ENCODE measurements around the gene TULP4. TPM values are rescaled to one million over a fixed set of nuclear protein-coding genes. Genes with fewer than 3 reads are reported as not detected.
A peak's percentile ranks its signal among the peaks of the same experiment; 100 is the strongest.
"Not testable (repeated sequence)": the region's sequence is repeated elsewhere in the genome, so short reads cannot be mapped to it uniquely, and the experiment has no call there.

TULP4 gene
- total and polyA plus RNA-seq, 4 experiments from 2014 or later, result 14.8 to 94.1 (median 63.6) TPM

GRCh38 chr6:158338311-158339112 lies 26.2 kb downstream of the TULP4 start:
- no peak overlapping the region for H3K4me3 ChIP-seq (ENCODE audit: low read length in 2 of 2)
- ChIA-PET POLR2A (ENCODE audit: partially characterized antibody) (no interaction called here), CTCF (ENCODE audit: partially characterized antibody) (interaction anchor here (1.0 kb wide), 1 partner anchor 118 kb away, joined by 3 read pairs; no protein-coding TSS in a partner anchor)
- H3K27me3 ChIP-seq (ENCODE audit: insufficient read depth, low read length), result no peaks in the 10 kb centered on the region
- Mint-ChIP-seq H3K9me3 (peaks cover 0 to 9% (median 3%) of the 10 kb centered on the region in 8 donors), H3K4me3 (no peak overlapping the region), H3K27ac (no peak overlapping the region), H3K4me1 (peaks cover 0 to 12% (median 6%) of the 10 kb centered on the region in 4 donors), H3K27me3 (no peaks in the 10 kb centered on the region), H3K36me3 (peaks cover 17 to 36% of the 10 kb centered on the region in 2 donors)
- H3K27ac ChIP-seq (ENCODE audit: low read depth, low read length), result no peak overlapping the region
- H3K36me3 ChIP-seq (ENCODE audit: insufficient read depth, low read length), result no peaks in the 10 kb centered on the region
- no peaks in the 10 kb centered on the region for H3K4me1 ChIP-seq (ENCODE audit: insufficient read depth, low read length)
- H3K9me3 ChIP-seq (ENCODE audit: control insufficient read depth in 1 of 2, low read length in 2 of 2), result no peaks in the 10 kb centered on the region
- intact Hi-C loops (cut with micrococcal nuclease), result no loop called here
- no peak for DNase-seq

- H3K4me1 Mint-ChIP-seq, result peaks cover 0 to 12% (median 6%) of the 10 kb centered on the region in 4 donors
Observed at GRCh38 chr6:158339197-158339596, 26.9 kb downstream of the TULP4 start.

GRCh38 chr6:158340252-158340651 lies 28.0 kb downstream of the TULP4 start:
- no peak overlapping the region for H3K27ac ChIP-seq (ENCODE audit: low read depth, low read length)
- H3K36me3 Mint-ChIP-seq, result peaks cover 27 to 47% of the 10 kb centered on the region in 2 donors
- CTCF ChIA-PET (ENCODE audit: partially characterized antibody), result no interaction called here

More at GRCh38 chr6:158339197-158339596, 26.9 kb downstream of the TULP4 start:
- CTCF ChIA-PET (ENCODE audit: partially characterized antibody), result interaction anchor here (1.0 kb wide), 1 partner anchor 118 kb away, joined by 3 read pairs; no protein-coding TSS in a partner anchor
- H3K9me3 ChIP-seq (ENCODE audit: control insufficient read depth in 1 of 2, low read length in 2 of 2); H3K27ac ChIP-seq (ENCODE audit: low read depth, low read length); H3K36me3 ChIP-seq (ENCODE audit: insufficient read depth, low read length); H3K4me1 ChIP-seq (ENCODE audit: insufficient read depth, low read length); H3K27me3 ChIP-seq (ENCODE audit: insufficient read depth, low read length); H3K4me3 Mint-ChIP-seq; DNase-seq; H3K27me3 Mint-ChIP-seq; POLR2A ChIA-PET (ENCODE audit: partially characterized antibody); H3K4me3 ChIP-seq (ENCODE audit: low read length in 2 of 2); intact Hi-C loops (cut with micrococcal nuclease); H3K27ac Mint-ChIP-seq: not testable (repeated sequence)
- Mint-ChIP-seq H3K9me3 (peaks cover 0 to 13% (median 3%) of the 10 kb centered on the region in 8 donors), H3K36me3 (peaks cover 21 to 38% of the 10 kb centered on the region in 2 donors)

GRCh38 chr6:158344534-158344933 lies 32.3 kb downstream of the TULP4 start:
- CTCF ChIA-PET (ENCODE audit: partially characterized antibody), result no interaction called here
- no peaks in the 10 kb centered on the region for H3K36me3 ChIP-seq (ENCODE audit: insufficient read depth, low read length)

More at GRCh38 chr6:158340252-158340651, 28.0 kb downstream of the TULP4 start:
- Mint-ChIP-seq H3K9me3 (peaks cover 2 to 23% (median 11%) of the 10 kb centered on the region in 8 donors), H3K4me3 (no peak overlapping the region), H3K4me1 (peaks cover 0 to 13% (median 9%) of the 10 kb centered on the region in 4 donors), H3K27me3 (no peaks in the 10 kb centered on the region), H3K27ac (no peak overlapping the region)
- Histone ChIP-seq H3K9me3 (ENCODE audit: control insufficient read depth in 1 of 2, low read length in 2 of 2) (no peaks in the 10 kb centered on the region), H3K27me3 (ENCODE audit: insufficient read depth, low read length) (no peaks in the 10 kb centered on the region), H3K36me3 (ENCODE audit: insufficient read depth, low read length) (no peaks in the 10 kb centered on the region), H3K4me1 (ENCODE audit: insufficient read depth, low read length) (no peaks in the 10 kb centered on the region), H3K4me3 (ENCODE audit: low read length in 2 of 2) (no peak overlapping the region)
- POLR2A ChIA-PET (ENCODE audit: partially characterized antibody), result no interaction called here
- intact Hi-C loops (cut with micrococcal nuclease), result no loop called here
- DNase-seq, result no peak

GRCh38 chr6:158345444-158345843 lies 33.2 kb downstream of the TULP4 start:
- H3K4me1 Mint-ChIP-seq, result peaks cover 0 to 11% (median 6%) of the 10 kb centered on the region in 4 donors
- H3K27ac Mint-ChIP-seq, result peak overlapping the region in 1 of 7 donors; percentile 4
- peaks cover 30 to 45% of the 10 kb centered on the region in 2 donors for H3K36me3 Mint-ChIP-seq
- H3K9me3 ChIP-seq (ENCODE audit: control insufficient read depth in 1 of 2, low read length in 2 of 2); H3K4me3 Mint-ChIP-seq; POLR2A ChIA-PET (ENCODE audit: partially characterized antibody); DNase-seq; H3K4me1 ChIP-seq (ENCODE audit: insufficient read depth, low read length); H3K27ac ChIP-seq (ENCODE audit: low read depth, low read length); intact Hi-C loops (cut with micrococcal nuclease); H3K36me3 ChIP-seq (ENCODE audit: insufficient read depth, low read length); CTCF ChIA-PET (ENCODE audit: partially characterized antibody); H3K27me3 ChIP-seq (ENCODE audit: insufficient read depth, low read length); H3K4me3 ChIP-seq (ENCODE audit: low read length in 2 of 2); H3K27me3 Mint-ChIP-seq: not testable (repeated sequence)
- peaks cover 2 to 31% (median 17%) of the 10 kb centered on the region in 8 donors for H3K9me3 Mint-ChIP-seq

More at GRCh38 chr6:158344534-158344933, 32.3 kb downstream of the TULP4 start:
- POLR2A ChIA-PET (ENCODE audit: partially characterized antibody), result no interaction called here
- H3K36me3 Mint-ChIP-seq, result peaks cover 32 to 52% of the 10 kb centered on the region in 2 donors
- intact Hi-C loops (cut with micrococcal nuclease), result no loop called here
- Histone ChIP-seq H3K27ac (ENCODE audit: low read depth, low read length) (no peak overlapping the region), H3K4me3 (ENCODE audit: low read length in 2 of 2) (no peak overlapping the region), H3K4me1 (ENCODE audit: insufficient read depth, low read length) (no peaks in the 10 kb centered on the region), H3K9me3 (ENCODE audit: control insufficient read depth in 1 of 2, low read length in 2 of 2) (no peaks in the 10 kb centered on the region), H3K27me3 (ENCODE audit: insufficient read depth, low read length) (no peaks in the 10 kb centered on the region)
- H3K4me3 Mint-ChIP-seq, result no peak overlapping the region
- H3K9me3 Mint-ChIP-seq, result peaks cover 2 to 31% (median 17%) of the 10 kb centered on the region in 8 donors
- no peaks in the 10 kb centered on the region for H3K27me3 Mint-ChIP-seq
- H3K27ac Mint-ChIP-seq, result peak overlapping the region in 1 of 7 donors; percentile 52
- DNase-seq, result no peak
- H3K4me1 Mint-ChIP-seq, result peaks cover 0 to 11% (median 6%) of the 10 kb centered on the region in 4 donors

- DNase-seq, result no peak
- ChIA-PET POLR2A (ENCODE audit: partially characterized antibody) (no interaction called here), CTCF (ENCODE audit: partially characterized antibody) (no interaction called here)
- Histone ChIP-seq H3K4me1 (ENCODE audit: insufficient read depth, low read length) (no peaks in the 10 kb centered on the region), H3K36me3 (ENCODE audit: insufficient read depth, low read length) (no peaks in the 10 kb centered on the region), H3K27ac (ENCODE audit: low read depth, low read length) (no peak overlapping the region), H3K4me3 (ENCODE audit: low read length in 2 of 2) (no peak overlapping the region), H3K27me3 (ENCODE audit: insufficient read depth, low read length) (no peaks in the 10 kb centered on the region), H3K9me3 (ENCODE audit: control insufficient read depth in 1 of 2, low read length in 2 of 2) (no peaks in the 10 kb centered on the region)
- Mint-ChIP-seq H3K27ac (peak overlapping the region in 1 of 7 donors; percentile 64), H3K4me3 (no peak overlapping the region), H3K36me3 (peaks cover 26 to 42% of the 10 kb centered on the region in 2 donors), H3K4me1 (peaks cover 0 to 11% (median 5%) of the 10 kb centered on the region in 4 donors), H3K27me3 (no peaks in the 10 kb centered on the region), H3K9me3 (peaks cover 2 to 34% (median 17%) of the 10 kb centered on the region in 8 donors)
- intact Hi-C loops (cut with micrococcal nuclease), result no loop called here
Observed at GRCh38 chr6:158347335-158347734, 35.1 kb downstream of the TULP4 start.

GRCh38 chr6:158348737-158349504 lies 36.7 kb downstream of the TULP4 start:
- H3K4me1 ChIP-seq (ENCODE audit: insufficient read depth, low read length); H3K4me3 ChIP-seq (ENCODE audit: low read length in 2 of 2); H3K27ac ChIP-seq (ENCODE audit: low read depth, low read length); H3K36me3 ChIP-seq (ENCODE audit: insufficient read depth, low read length); intact Hi-C loops (cut with micrococcal nuclease); H3K27me3 ChIP-seq (ENCODE audit: insufficient read depth, low read length); H3K27me3 Mint-ChIP-seq; DNase-seq; CTCF ChIA-PET (ENCODE audit: partially characterized antibody); H3K4me3 Mint-ChIP-seq; POLR2A ChIA-PET (ENCODE audit: partially characterized antibody); H3K9me3 ChIP-seq (ENCODE audit: control insufficient read depth in 1 of 2, low read length in 2 of 2): not testable (repeated sequence)
- Mint-ChIP-seq H3K4me1 (peaks cover 0 to 11% (median 4%) of the 10 kb centered on the region in 4 donors), H3K9me3 (peaks cover 2 to 34% (median 17%) of the 10 kb centered on the region in 8 donors), H3K27ac (peak overlapping the region in 1 of 7 donors; percentile 60), H3K36me3 (peaks cover 25 to 35% of the 10 kb centered on the region in 2 donors)

Data from CD4-positive, alpha-beta memory T cell (primary cell).